HFF-Myc (cell line): Measurements from ENCODE around the gene PCDHA5.
"Not testable (repeated sequence)": the region's sequence is repeated elsewhere in the genome, so short reads cannot be mapped to it uniquely, and the experiment has no call there.

Experiments
- DNase-seq: peaks from one replicate; pipeline ENCODE4 v3.0.0-alpha.2; 2011; ENCODE audit warnings: low read depth; ENCODE audit errors: extremely low read depth
- H3K4me3 ChIP-seq: replicated peaks from 2 replicates; pipeline ENCODE4 v1.5.1; 2011; ENCODE audit warnings: low read depth, mild to moderate bottlenecking, control low read depth, low read length
- TF ChIP-seq, protein P1 (sequence below): IDR thresholded peaks from 2 replicates; pipeline ENCODE4 v1.5.1; 2012; ENCODE audit warnings: mild to moderate bottlenecking, low read depth, low read length, control low read depth; ENCODE audit errors: missing control alignments

The PCDHA5 gene

DNA sequence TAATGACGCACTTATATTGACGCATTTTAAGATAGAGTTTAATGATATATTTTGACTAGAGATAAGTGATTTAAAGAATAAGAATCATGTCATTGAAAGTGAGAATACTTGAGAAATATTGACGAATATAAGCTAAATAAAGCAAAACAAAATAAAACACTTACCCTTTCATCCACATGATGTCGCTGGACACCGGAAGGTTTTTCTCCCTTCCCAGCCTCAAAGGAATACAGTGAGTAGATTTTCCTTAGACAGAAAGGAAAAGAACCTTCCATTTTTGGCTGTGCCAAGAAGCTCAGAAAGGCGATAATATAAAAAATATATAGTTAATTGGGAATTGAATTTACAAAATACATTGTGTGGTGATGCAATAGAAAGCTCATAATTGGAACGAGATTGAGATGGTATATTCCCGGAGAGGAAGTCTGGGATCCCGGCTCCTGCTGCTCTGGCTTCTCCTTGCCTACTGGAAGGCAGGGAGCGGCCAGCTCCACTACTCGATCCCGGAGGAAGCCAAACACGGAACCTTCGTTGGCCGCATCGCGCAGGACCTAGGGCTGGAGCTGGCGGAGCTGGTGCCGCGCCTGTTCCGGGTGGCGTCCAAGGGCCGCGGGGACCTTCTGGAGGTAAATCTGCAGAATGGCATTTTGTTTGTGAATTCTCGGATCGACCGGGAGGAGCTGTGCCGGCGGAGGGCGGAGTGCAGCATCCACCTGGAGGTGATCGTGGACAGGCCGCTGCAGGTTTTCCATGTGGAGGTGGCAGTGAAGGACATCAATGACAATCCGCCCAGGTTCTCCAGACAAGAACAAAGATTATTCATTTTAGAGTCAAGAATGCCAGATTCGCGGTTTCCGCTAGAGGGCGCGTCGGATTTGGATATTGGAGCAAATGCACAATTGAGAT lies at the start of gene PCDHA5:
TSS of gene PCDHA5 (plus strand) at position 239 of the 906 bp plus-strand sequence.
- H3K4me3 ChIP-seq = no peak within 1 kb of the TSS
- TF ChIP-seq, protein P1, sequence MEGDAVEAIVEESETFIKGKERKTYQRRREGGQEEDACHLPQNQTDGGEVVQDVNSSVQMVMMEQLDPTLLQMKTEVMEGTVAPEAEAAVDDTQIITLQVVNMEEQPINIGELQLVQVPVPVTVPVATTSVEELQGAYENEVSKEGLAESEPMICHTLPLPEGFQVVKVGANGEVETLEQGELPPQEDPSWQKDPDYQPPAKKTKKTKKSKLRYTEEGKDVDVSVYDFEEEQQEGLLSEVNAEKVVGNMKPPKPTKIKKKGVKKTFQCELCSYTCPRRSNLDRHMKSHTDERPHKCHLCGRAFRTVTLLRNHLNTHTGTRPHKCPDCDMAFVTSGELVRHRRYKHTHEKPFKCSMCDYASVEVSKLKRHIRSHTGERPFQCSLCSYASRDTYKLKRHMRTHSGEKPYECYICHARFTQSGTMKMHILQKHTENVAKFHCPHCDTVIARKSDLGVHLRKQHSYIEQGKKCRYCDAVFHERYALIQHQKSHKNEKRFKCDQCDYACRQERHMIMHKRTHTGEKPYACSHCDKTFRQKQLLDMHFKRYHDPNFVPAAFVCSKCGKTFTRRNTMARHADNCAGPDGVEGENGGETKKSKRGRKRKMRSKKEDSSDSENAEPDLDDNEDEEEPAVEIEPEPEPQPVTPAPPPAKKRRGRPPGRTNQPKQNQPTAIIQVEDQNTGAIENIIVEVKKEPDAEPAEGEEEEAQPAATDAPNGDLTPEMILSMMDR = peak; percentile 66
- DNase-seq = no peak

DNA sequence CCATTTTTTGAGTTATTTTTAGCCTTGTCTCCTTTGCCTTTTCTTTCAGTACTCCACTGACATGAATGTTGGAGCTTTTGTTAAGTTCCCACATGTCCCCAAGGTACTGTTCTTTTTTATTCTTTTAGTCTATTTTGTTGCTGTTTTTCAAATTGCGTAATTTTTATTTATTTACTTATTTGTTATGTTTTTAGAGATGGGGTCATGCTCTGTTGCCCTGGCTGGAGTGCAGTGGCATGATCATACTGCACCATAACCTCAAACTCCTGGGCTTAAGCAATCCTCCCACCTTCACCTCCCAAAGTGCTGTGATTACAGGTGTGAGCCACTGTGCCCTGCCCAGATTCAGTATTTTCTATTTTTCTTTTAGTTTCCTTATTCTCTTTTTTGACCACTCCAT lies 40.9 kb upstream of the PCDHA5 start:
- TF ChIP-seq, protein P1 = no peak
- no peak for DNase-seq
- H3K4me3 ChIP-seq = no peak overlapping the region

DNA sequence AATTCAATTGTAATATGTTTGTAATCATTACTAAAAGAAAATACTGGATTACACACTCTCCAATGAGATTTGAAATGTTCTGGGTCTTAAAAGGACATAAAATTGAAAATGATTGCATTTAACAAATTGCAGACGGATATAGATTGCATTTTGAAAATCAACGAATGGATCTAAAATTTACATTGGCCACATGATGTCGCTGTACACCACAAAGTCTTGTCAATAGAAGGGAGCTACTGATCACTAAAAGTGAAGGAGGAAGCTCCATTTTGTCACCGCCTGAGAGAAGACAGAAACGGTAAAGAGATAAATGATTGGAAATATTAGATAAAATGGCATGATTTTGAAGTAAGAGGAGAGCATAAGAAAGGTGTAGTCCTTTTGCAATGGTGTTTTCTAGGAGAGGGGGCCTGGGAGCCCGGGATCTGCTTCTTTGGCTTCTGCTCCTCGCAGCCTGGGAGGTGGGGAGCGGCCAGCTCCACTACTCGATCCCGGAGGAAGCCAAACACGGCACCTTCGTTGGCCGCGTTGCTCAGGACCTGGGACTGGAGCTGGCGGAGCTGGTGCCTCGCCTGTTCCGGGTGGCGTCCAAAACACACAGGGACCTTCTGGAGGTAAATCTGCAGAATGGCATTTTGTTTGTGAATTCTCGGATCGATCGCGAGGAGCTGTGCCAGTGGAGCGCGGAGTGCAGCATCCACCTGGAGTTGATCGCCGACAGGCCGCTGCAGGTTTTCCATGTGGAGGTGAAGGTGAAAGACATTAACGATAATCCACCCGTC lies 35.3 kb upstream of the PCDHA5 start, which contains the start of gene PCDHA1:
TSS of gene PCDHA1 (plus strand) at position 236 of the 782 bp plus-strand sequence.
- TF ChIP-seq, protein P1 = peak; percentile 4
- H3K4me3 ChIP-seq = no peak within 1 kb of the TSS
- DNase-seq = no peak

DNA sequence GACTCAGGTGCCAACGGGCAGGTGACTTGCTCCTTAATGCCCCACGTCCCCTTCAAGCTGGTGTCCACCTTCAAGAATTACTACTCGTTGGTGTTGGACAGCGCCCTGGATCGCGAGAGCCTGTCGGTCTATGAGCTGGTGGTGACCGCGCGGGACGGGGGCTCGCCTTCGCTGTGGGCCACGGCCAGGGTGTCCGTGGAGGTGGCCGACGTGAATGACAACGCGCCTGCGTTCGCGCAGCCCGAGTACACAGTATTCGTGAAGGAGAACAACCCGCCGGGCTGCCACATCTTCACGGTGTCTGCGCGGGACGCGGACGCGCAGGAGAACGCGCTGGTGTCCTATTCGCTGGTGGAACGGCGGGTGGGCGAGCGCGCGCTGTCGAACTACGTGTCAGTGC lies 34.0 kb upstream of the PCDHA5 start:
- not testable (repeated sequence) for H3K4me3 ChIP-seq, DNase-seq

DNA sequence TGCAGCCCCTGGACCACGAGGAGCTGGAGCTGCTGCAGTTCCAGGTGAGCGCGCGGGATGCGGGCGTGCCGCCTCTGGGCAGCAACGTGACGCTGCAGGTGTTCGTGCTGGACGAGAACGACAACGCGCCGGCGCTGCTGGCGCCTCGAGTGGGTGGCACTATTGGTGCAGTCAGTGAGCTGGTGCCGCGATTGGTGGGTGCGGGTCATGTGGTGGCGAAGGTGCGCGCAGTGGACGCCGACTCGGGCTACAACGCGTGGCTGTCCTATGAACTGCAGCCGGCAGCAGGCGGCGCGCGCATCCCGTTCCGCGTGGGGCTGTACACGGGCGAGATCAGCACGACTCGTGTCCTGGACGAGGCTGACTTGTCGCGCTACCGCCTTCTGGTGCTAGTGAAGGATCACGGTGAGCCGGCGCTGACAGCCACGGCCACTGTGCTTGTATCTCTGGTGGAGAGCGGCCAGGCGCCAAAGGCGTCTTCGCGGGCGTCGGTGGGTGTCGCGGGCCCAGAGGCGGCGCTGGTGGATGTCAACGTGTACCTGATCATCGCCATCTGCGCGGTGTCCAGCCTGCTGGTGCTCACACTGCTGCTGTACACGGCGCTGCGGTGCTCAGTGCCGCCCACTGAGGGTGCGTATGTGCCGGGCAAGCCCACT lies 33.4 kb upstream of the PCDHA5 start:
- H3K4me3 ChIP-seq, DNase-seq: not testable (repeated sequence)

DNA sequence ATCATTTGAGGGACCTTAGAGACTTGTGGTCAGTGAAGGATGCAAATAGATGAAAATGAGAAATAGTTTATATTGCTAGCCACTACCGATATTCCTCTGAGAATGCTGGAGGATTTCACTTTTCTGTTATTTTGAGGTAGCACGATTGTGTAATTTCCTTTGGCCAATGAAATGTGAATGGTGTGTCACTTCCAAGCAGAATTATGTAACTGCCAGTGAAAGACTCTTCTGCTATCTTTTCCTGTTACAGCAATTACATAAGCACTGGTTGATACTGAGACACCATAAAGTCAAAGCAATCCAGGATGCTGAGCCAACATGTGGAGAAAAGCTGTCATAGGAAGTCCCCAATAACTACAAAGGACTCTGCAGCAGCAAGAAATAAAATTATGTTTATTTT lies 30.3 kb upstream of the PCDHA5 start:
- TF ChIP-seq, protein P1 = no peak
- H3K4me3 ChIP-seq = no peak overlapping the region
- no peak for DNase-seq

DNA sequence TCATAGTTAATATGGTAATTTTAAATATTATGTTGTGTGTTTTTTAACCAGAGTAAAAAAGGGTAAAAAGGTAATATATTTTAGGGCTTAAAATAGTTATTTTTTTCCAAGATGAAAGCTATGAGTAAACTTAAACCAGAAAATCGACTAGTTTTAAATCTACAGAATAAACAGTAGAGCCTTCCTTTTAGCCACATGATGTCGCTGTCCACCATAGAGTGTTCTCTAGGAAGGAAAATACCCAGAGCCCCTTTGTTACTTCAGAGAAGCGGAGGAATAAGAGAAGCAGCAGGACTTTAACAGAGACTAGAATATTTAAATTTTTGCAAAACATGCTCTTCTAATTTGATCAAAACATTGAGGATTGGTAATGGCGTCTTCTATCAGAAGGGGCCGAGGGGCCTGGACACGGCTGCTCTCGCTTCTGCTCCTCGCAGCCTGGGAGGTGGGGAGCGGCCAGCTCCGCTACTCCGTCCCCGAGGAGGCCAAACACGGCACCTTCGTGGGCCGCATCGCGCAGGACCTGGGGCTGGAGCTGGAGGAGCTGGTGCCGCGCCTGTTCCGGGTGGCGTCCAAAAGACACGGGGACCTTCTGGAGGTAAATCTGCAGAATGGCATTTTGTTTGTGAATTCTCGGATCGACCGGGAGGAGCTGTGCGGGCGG lies 26.7 kb upstream of the PCDHA5 start, which contains the start of gene PCDHA2:
TSS of gene PCDHA2 (plus strand) at position 258 of the 664 bp plus-strand sequence.
- TF ChIP-seq, protein P1 = peak; percentile 16
- DNase-seq = no peak
- no peak within 1 kb of the TSS for H3K4me3 ChIP-seq
